ENCODE data around the gene ENPP1. TPM values are rescaled to one million over a fixed set of nuclear protein-coding genes. Genes with fewer than 3 reads are reported as not detected.

ENPP1 gene
- total RNA-seq, 1 experiment from 2014 or later, result 2.8 TPM

DNA sequence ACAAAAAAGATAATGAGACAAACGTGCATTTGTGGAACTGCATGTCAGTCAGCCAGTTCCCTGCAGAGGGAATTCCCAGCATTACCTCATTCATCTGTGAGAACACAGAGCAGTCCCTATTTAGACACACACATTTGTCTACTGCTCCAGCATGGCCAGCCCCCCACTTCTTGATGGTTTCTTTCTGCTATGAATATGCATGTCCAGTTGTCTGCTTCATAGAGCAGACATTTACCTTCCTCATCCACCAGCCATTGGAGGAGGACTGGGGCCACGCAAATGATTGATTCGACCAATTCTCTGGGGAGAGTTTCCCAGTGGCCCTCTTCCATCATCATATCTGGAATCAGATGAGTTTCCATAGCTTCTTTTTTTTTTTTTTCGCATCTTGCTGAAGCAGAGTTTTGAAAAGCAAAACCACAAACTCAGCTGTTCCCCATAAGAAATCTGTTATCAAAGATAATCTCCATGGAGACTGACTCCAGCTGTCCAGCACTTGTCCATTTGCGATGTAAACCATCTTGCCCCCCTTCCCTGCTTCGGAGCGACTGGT lies 11.8 kb downstream of the ENPP1 start:
- H3K27me3 Mint-ChIP-seq (ENCODE audit: insufficient read depth, unreplicated experiment), result no peaks in the 10 kb centered on the region
- H3K27ac Mint-ChIP-seq (ENCODE audit: low read depth, unreplicated experiment), result no peak overlapping the region
- no peaks in the 10 kb centered on the region for H3K9me3 Mint-ChIP-seq (ENCODE audit: unreplicated experiment)

DNA sequence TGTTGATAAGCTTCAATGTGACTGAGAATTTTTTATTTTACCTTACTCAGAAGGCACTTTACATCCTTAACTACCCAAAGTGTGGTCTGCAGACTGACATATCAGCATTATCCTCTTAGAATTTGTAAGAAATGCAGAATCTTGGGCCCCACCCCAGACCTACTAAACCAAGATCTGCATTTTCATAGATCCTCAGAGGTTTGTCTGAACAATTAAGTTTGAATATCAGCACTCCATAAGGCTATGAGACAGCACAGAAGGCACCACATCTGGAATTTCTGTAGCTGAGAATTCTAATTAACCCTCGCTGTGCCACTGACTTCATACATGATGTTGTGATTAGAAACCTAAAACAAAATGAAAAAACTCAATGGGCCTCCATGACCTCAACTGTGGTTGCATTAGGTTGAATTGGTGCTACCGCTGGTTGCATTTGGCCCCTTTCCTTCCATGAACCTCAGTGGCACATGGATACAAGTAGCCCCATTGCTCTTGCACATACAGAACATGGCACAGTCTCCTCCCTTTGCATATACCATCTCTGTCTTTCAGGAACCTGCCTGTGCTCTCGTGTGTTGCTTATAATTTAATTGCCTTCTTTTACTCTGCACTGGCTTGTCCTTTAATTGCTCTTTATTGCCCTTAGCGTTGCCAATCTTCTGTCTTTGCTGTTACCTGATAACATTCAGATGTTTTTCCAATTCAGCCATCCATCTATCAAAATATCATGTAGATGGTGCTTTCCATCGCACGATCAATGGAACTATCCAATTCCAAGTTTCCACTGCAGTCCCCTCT lies 13.4 kb downstream of the ENPP1 start:
- peaks cover 16% of the 10 kb centered on the region for H3K4me1 Mint-ChIP-seq (ENCODE audit: insufficient read depth, unreplicated experiment)
- DNase-seq (ENCODE audit: unreplicated experiment), result no peak
- no peak overlapping the region for H3K4me3 Mint-ChIP-seq (ENCODE audit: unreplicated experiment)
- no peaks in the 10 kb centered on the region for H3K27me3 Mint-ChIP-seq (ENCODE audit: insufficient read depth, unreplicated experiment)
- no peaks in the 10 kb centered on the region for H3K9me3 Mint-ChIP-seq (ENCODE audit: unreplicated experiment)
- ChIA-PET CTCF (no interaction called here), POLR2A (no interaction called here)
- no peak overlapping the region for H3K27ac Mint-ChIP-seq (ENCODE audit: low read depth, unreplicated experiment)
- TF ChIP-seq, protein P1, sequence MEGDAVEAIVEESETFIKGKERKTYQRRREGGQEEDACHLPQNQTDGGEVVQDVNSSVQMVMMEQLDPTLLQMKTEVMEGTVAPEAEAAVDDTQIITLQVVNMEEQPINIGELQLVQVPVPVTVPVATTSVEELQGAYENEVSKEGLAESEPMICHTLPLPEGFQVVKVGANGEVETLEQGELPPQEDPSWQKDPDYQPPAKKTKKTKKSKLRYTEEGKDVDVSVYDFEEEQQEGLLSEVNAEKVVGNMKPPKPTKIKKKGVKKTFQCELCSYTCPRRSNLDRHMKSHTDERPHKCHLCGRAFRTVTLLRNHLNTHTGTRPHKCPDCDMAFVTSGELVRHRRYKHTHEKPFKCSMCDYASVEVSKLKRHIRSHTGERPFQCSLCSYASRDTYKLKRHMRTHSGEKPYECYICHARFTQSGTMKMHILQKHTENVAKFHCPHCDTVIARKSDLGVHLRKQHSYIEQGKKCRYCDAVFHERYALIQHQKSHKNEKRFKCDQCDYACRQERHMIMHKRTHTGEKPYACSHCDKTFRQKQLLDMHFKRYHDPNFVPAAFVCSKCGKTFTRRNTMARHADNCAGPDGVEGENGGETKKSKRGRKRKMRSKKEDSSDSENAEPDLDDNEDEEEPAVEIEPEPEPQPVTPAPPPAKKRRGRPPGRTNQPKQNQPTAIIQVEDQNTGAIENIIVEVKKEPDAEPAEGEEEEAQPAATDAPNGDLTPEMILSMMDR (IDR thresholded peaks at IDR 0.05; ENCODE audit: unreplicated experiment), result no peak
- intact Hi-C loops (cut with micrococcal nuclease), result no loop called here
- no peaks in the 10 kb centered on the region for H3K36me3 Mint-ChIP-seq (ENCODE audit: insufficient read depth, unreplicated experiment)
- no TSS peak for BruUV-seq (replicated peaks)

More for the DNA sequence above, 11.8 kb downstream of the ENPP1 start:
- Mint-ChIP-seq H3K4me1 (ENCODE audit: insufficient read depth, unreplicated experiment) (peaks cover 16% of the 10 kb centered on the region), H3K36me3 (ENCODE audit: insufficient read depth, unreplicated experiment) (no peaks in the 10 kb centered on the region), H3K4me3 (ENCODE audit: unreplicated experiment) (no peak overlapping the region)
- intact Hi-C loops (cut with micrococcal nuclease), result no loop called here
- TF ChIP-seq, protein P1 (IDR thresholded peaks at IDR 0.05; ENCODE audit: unreplicated experiment), result no peak
- ChIA-PET POLR2A (no interaction called here), CTCF (no interaction called here)
- DNase-seq (ENCODE audit: unreplicated experiment), result peak; percentile 16
- BruUV-seq (replicated peaks), result no TSS peak

DNA sequence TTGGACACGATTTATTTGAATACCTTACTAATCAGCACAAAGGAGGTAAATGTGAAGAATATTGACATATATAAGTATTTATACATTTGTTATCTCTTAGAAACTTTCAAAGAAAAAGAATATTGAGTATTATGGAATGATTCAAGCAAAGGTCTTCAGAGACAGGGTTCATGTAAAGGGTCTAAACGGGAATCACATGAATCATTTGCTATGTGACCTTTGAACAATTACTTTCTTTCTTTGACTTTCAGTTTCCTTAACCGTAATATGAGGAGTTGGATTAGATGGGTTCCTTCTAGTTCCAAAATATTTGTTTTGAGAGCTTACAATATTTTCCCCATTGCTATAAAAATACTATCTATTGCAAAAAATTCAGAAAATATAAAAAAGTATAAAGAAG lies 14.3 kb downstream of the ENPP1 start:
- BruUV-seq (replicated peaks), result no TSS peak
- TF ChIP-seq, protein P1 (IDR thresholded peaks at IDR 0.05; ENCODE audit: unreplicated experiment), result no peak
- Mint-ChIP-seq H3K9me3 (ENCODE audit: unreplicated experiment) (no peaks in the 10 kb centered on the region), H3K36me3 (ENCODE audit: insufficient read depth, unreplicated experiment) (no peaks in the 10 kb centered on the region), H3K4me3 (ENCODE audit: unreplicated experiment) (no peak overlapping the region), H3K4me1 (ENCODE audit: insufficient read depth, unreplicated experiment) (peaks cover 16% of the 10 kb centered on the region), H3K27ac (ENCODE audit: low read depth, unreplicated experiment) (no peak overlapping the region), H3K27me3 (ENCODE audit: insufficient read depth, unreplicated experiment) (no peaks in the 10 kb centered on the region)
- no peak for DNase-seq (ENCODE audit: unreplicated experiment)
- CTCF ChIA-PET, result interaction anchor here (0.5 kb wide), 1 partner anchor 22 kb away, joined by 3 read pairs; no protein-coding TSS in a partner anchor
- POLR2A ChIA-PET, result interaction anchor here (1.2 to 1.3 kb wide), 2 partner anchors 8 to 16 kb away, joined by 4 read pairs; no protein-coding TSS in a partner anchor
- intact Hi-C loops (cut with micrococcal nuclease), result no loop called here

DNA sequence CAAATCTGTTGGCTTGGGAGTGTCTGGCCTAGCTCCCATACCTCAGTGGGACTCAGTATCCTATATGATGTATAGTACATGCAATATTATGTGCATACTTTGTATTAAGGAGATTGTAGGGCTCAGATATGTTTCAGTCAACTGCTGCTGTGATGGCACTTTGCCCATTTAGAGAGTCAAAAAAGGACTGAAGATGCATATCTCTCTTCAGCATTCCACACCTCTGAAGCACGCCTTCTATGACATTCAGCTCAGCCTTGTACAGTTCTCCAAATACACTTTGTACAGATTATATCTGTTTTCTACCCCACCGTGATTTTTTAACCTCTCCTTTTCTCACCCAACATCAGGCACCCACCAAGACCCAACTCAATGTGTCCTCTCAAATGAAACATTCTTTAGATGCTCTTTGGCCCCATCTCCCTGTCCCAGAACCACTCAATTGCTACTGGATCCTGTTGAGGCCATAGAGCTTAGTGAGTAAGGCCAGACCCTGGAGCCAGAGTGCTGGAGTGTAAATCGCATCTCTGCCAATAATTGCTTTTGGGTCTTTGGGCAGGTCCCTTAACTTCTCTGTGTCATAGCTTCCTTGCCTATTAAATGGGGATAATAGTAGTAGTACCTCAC lies 15.6 kb downstream of the ENPP1 start:
- H3K4me3 Mint-ChIP-seq (ENCODE audit: unreplicated experiment), result no peak overlapping the region
- no peaks in the 10 kb centered on the region for H3K27me3 Mint-ChIP-seq (ENCODE audit: insufficient read depth, unreplicated experiment)
- H3K27ac Mint-ChIP-seq (ENCODE audit: low read depth, unreplicated experiment), result no peak overlapping the region
- intact Hi-C loops (cut with micrococcal nuclease), result no loop called here
- no peaks in the 10 kb centered on the region for H3K36me3 Mint-ChIP-seq (ENCODE audit: insufficient read depth, unreplicated experiment)
- no peaks in the 10 kb centered on the region for H3K9me3 Mint-ChIP-seq (ENCODE audit: unreplicated experiment)
- ChIA-PET POLR2A (interaction anchor here (0.6 to 1.4 kb wide), 4 partner anchors 9 to 15 kb away, joined by 3 to 4 read pairs (median 4); no protein-coding TSS in a partner anchor), CTCF (interaction anchor here (0.6 to 0.7 kb wide), 4 partner anchors 41 to 746 kb away, joined by 3 to 4 read pairs (median 4); no protein-coding TSS in a partner anchor)
- H3K4me1 Mint-ChIP-seq (ENCODE audit: insufficient read depth, unreplicated experiment), result peaks cover 24% of the 10 kb centered on the region
- BruUV-seq (replicated peaks), result no TSS peak
- DNase-seq (ENCODE audit: unreplicated experiment), result no peak
- TF ChIP-seq, protein P1 (IDR thresholded peaks at IDR 0.05; ENCODE audit: unreplicated experiment), result no peak

All from MCF 10A (cell line).